SU-DHL-6 (cell line): ENCODE measurements around the gene CACNG3.

Experiments used
- H2AFZ ChIP-seq: fragments of 200-600 bp; sonication (generic); 2 replicates; pipeline ENCODE4 v1.6.1; 2014; ENCODE audit warnings: low read depth, mild to moderate bottlenecking, moderate library complexity, mixed read lengths, antibody characterized with exemption, low read length; ENCODE audit not compliant: severe bottlenecking
- H3F3A ChIP-seq: fragments of 200-600 bp; shearing (Covaris generic); 2 replicates; pipeline ENCODE4 v1.6.0; 2016; ENCODE audit warnings: antibody characterized with exemption, mild to moderate bottlenecking; ENCODE audit not compliant: insufficient read depth
- H3K27ac ChIP-seq: fragments of 200-600 bp; sonication (generic); 2 replicates; pipeline ENCODE4 v1.5.1; 2016; ENCODE audit warnings: low read depth, mild to moderate bottlenecking, low read length, moderate library complexity, mixed read lengths
- H3K27me3 ChIP-seq: fragments of 200-600 bp; sonication (generic), shearing (Covaris generic); 2 replicates; pipeline ENCODE4 v1.6.0; 2014; ENCODE audit warnings: mild to moderate bottlenecking, low read length
- H3K36me3 ChIP-seq: fragments of 200-600 bp; sonication (generic); 2 replicates; pipeline ENCODE4 v1.6.1; 2014; ENCODE audit warnings: mild to moderate bottlenecking, low read length, mixed read lengths
- H3K4me2 ChIP-seq: fragments of 300-600, 200-600 bp; shearing (Covaris generic), sonication (generic); 2 replicates; pipeline ENCODE4 v1.6.0; 2014; ENCODE audit warnings: low read length, low read depth, mild to moderate bottlenecking; ENCODE audit not compliant: poor library complexity, severe bottlenecking
- H3K4me3 ChIP-seq: fragments of 200-600 bp; sonication (generic); 2 replicates; pipeline ENCODE4 v1.5.1; 2014; ENCODE audit warnings: antibody characterized with exemption, low read length, mild to moderate bottlenecking, mixed read lengths; ENCODE audit not compliant: insufficient read depth, poor library complexity, severe bottlenecking
- H3K79me2 ChIP-seq: fragments of 200-600 bp; sonication (generic); 2 replicates; pipeline ENCODE4 v1.6.1; 2014; ENCODE audit warnings: mild to moderate bottlenecking, low read length, moderate library complexity; ENCODE audit not compliant: insufficient read depth
- H3K9ac ChIP-seq: fragments of 200-600 bp; sonication (generic); 2 replicates; pipeline ENCODE4 v1.7.0; 2014; ENCODE audit warnings: mild to moderate bottlenecking, low read length
- H3K9me2 ChIP-seq: fragments of 200-600 bp; sonication (generic); replicated peaks from 2 replicates; pipeline ENCODE4 v1.6.1; 2014; ENCODE audit warnings: low read length; ENCODE audit not compliant: insufficient read depth
- H3K9me3 ChIP-seq: fragments of 200-600 bp; sonication (generic); 2 replicates; pipeline ENCODE4 v1.6.1; 2014; ENCODE audit warnings: low read length, mixed read lengths; ENCODE audit not compliant: insufficient read depth
- H4K20me1 ChIP-seq: fragments of 200-600 bp; sonication (generic); 2 replicates; pipeline ENCODE4 v1.6.1; 2014; ENCODE audit warnings: low read depth, mild to moderate bottlenecking, antibody characterized with exemption, low read length, moderate library complexity, mixed read lengths
- EZH2phosphoT487 ChIP-seq: fragments of 200-600 bp; sonication (generic), shearing (Covaris generic); conservative IDR thresholded peaks from 2 replicates; pipeline ENCODE4 v1.6.1; 2018; ENCODE audit warnings: mild to moderate bottlenecking, antibody characterized with exemption, low read length, moderate library complexity, mixed read lengths
- TF ChIP-seq, protein P1 (sequence below): fragments of 200-600 bp; sonication (generic); IDR thresholded peaks from one replicate; pipeline ENCODE4 v1.5.1; 2017; ENCODE audit warnings: antibody characterized with exemption, mild to moderate bottlenecking, low read length, moderate library complexity; ENCODE audit not compliant: insufficient read depth, poor library complexity, severe bottlenecking

Gene CACNG3

DNA sequence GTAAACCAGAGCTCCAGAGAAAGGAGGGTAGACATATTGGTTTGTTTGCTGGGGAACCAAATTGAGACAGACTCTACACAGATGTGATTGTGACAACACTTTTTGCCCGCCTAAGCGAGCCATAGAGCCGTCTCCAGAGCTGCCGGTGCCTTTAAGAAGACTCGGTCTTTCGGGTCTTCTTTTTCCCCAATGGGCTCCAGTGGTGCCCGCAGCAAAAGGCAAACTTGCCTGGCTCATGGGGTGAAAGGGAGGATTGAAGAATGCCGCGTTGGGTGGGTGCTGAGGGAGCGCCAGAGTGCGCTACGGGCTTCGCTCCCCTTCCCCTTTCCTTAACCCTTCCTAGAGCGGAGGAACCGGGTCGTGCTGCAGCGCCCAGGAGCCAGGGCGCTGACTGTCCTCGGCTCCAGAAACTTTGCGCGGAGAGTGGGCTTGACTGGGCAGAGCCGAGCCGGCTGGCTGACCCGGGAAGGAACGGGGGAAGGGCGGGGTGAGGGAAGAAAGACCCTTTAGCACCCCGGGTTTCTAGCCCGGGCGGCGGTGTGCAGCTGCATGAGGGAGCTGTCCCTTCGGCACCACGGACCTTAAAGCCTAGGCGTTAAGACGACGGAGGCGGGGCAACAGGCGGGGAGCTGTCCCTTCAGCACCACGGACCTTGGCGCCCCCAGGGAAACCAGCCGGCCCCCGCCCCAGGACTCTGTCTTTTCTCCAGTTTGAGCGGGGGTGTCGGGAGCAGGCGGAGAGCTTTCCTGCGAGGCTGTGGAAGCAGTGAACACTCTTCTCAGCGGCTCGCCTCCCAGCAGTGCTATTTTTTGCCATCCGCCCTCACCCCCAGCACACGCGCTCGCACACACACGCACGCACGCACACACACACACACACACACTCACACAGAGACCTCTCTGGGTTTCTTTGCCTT lies at the start of gene CACNG3:
Gene CACNG3 (plus strand): TSS at position 880 of the 916 bp plus-strand sequence. CDS start 420 bp downstream, outside the sequence.
- H3K27ac ChIP-seq: no peak within 1 kb of the TSS
- no peaks in the 10 kb centered on the region for H3F3A ChIP-seq
- no peaks in the 10 kb centered on the region for H3K79me2 ChIP-seq
- no peaks in the 10 kb centered on the region for H3K27me3 ChIP-seq
- H3K4me2 ChIP-seq: no peak within 1 kb of the TSS
- no peaks in the 10 kb centered on the region for H3K9me3 ChIP-seq
- no peak within 1 kb of the TSS for H3K4me3 ChIP-seq
- no peaks in the 10 kb centered on the region for H3K9me2 ChIP-seq
- no peaks in the 10 kb centered on the region for H3K36me3 ChIP-seq
- H4K20me1 ChIP-seq: no peaks in the 10 kb centered on the region
- H2AFZ ChIP-seq: no peak within 1 kb of the TSS
- no peak within 1 kb of the TSS for H3K9ac ChIP-seq
- TF ChIP-seq, protein P1, sequence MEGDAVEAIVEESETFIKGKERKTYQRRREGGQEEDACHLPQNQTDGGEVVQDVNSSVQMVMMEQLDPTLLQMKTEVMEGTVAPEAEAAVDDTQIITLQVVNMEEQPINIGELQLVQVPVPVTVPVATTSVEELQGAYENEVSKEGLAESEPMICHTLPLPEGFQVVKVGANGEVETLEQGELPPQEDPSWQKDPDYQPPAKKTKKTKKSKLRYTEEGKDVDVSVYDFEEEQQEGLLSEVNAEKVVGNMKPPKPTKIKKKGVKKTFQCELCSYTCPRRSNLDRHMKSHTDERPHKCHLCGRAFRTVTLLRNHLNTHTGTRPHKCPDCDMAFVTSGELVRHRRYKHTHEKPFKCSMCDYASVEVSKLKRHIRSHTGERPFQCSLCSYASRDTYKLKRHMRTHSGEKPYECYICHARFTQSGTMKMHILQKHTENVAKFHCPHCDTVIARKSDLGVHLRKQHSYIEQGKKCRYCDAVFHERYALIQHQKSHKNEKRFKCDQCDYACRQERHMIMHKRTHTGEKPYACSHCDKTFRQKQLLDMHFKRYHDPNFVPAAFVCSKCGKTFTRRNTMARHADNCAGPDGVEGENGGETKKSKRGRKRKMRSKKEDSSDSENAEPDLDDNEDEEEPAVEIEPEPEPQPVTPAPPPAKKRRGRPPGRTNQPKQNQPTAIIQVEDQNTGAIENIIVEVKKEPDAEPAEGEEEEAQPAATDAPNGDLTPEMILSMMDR: no peak
- TF ChIP-seq EZH2phosphoT487: no peak

DNA sequence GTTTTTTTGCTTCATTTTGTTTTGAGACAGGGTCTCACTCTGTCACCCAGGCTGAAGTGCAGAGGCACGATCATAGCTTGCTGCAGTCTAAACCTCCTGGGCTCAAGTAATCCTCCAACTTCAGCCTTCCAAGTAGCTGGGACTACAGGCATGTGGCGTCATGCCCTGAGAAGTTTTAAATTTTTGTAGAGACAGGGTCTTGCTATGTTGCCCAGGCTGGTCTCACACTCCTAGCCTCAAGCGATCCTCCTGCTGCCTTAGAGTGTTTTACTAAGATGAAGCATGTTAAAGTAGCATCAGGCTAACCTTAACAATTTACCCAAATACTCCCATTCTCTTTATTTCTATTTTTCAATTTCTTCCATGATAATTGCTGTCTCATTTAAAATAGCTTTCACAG lies 49.2 kb upstream of the CACNG3 start:
- H3K4me3 ChIP-seq: no peak overlapping the region
- H3K27me3 ChIP-seq: 0 out of 2 replicates have a peak, but pooled peaks cover 2% of the 10 kb centered on the region
- no peak for TF ChIP-seq EZH2phosphoT487
- TF ChIP-seq, protein P1: no peak
- H3K9ac ChIP-seq: no peak overlapping the region
- no peak overlapping the region for H3K27ac ChIP-seq
- H2AFZ ChIP-seq: no peak overlapping the region
- H3K9me2 ChIP-seq: no peaks in the 10 kb centered on the region
- H4K20me1 ChIP-seq: no peaks in the 10 kb centered on the region
- H3K9me3 ChIP-seq: no peaks in the 10 kb centered on the region
- H3K4me2 ChIP-seq: no peak overlapping the region
- no peaks in the 10 kb centered on the region for H3F3A ChIP-seq
- no peaks in the 10 kb centered on the region for H3K36me3 ChIP-seq
- no peaks in the 10 kb centered on the region for H3K79me2 ChIP-seq

DNA sequence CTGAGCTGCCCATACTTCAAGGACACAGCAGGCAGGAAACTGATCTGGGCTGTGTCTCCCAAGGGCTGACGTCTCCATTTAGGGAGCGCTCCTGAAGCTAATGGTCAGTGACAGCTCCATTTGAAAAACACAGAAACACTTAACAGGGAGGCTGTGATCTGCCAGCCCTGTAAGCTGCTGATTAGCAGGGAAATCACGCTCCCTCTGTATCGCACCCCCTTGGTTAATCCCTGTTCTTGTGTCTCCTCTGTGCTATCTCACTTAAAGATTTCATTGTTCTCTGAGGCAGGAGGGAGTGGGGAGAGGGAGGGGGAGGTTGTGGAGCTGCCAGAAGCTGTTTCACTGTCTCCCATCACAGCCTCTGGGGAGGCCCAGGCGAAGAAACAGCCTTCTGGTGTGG lies 47.4 kb upstream of the CACNG3 start:
- H3K36me3 ChIP-seq: no peaks in the 10 kb centered on the region
- no peak overlapping the region for H3K4me2 ChIP-seq

More for the DNA sequence above, 47.4 kb upstream of the CACNG3 start:
- H3F3A ChIP-seq: no peaks in the 10 kb centered on the region
- no peak overlapping the region for H3K4me3 ChIP-seq
- H3K9ac ChIP-seq: no peak overlapping the region
- H3K79me2 ChIP-seq: no peaks in the 10 kb centered on the region
- H2AFZ ChIP-seq: no peak overlapping the region
- no peaks in the 10 kb centered on the region for H3K9me3 ChIP-seq
- no peak overlapping the region for H3K27ac ChIP-seq
- 0 out of 2 replicates have a peak, but pooled peaks cover 2% of the 10 kb centered on the region for H3K27me3 ChIP-seq
- no peaks in the 10 kb centered on the region for H4K20me1 ChIP-seq
- no peak for TF ChIP-seq EZH2phosphoT487
- TF ChIP-seq, protein P1: no peak
- no peaks in the 10 kb centered on the region for H3K9me2 ChIP-seq
